ENCODE results near the gene DAPK3. TPM values are rescaled to one million over a fixed set of nuclear protein-coding genes. Genes with fewer than 3 reads are reported as not detected.
"Not testable (repeated sequence)": the region's sequence is repeated elsewhere in the genome, so short reads cannot be mapped to it uniquely, and the experiment has no call there.

The DAPK3 gene
- polyA plus RNA-seq, 1 donor from 2014 or later, result 34.7 TPM

DNA sequence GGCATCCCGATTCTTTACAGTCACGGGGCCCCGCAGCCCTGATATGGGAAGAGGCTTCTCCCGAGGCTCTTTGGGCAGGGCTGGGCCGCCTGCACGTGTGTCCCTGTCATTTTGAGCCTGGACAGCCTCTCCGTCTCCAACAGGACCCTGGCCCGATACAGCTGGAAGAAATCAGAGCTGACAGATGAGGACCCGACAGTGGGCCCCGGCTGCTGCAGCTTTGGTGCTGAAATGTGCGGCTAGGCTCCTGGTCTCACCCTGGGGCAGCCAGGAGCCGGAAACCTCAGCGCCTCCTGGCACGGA, 39.9 kb upstream of the DAPK3 start:
- no peaks in the 10 kb centered on the region for H3K9me3 Mint-ChIP-seq
- H3K4me1 Mint-ChIP-seq, result peaks cover 5 to 18% (median 15%) of the 10 kb centered on the region in 3 donors
- no peaks in the 10 kb centered on the region for H3K27me3 Mint-ChIP-seq
- no peak overlapping the region for H3K4me3 Mint-ChIP-seq
- no peaks in the 10 kb centered on the region for H3K36me3 Mint-ChIP-seq
- peak overlapping the region in 1 of 3 donors; percentile 78 for H3K27ac Mint-ChIP-seq

DNA sequence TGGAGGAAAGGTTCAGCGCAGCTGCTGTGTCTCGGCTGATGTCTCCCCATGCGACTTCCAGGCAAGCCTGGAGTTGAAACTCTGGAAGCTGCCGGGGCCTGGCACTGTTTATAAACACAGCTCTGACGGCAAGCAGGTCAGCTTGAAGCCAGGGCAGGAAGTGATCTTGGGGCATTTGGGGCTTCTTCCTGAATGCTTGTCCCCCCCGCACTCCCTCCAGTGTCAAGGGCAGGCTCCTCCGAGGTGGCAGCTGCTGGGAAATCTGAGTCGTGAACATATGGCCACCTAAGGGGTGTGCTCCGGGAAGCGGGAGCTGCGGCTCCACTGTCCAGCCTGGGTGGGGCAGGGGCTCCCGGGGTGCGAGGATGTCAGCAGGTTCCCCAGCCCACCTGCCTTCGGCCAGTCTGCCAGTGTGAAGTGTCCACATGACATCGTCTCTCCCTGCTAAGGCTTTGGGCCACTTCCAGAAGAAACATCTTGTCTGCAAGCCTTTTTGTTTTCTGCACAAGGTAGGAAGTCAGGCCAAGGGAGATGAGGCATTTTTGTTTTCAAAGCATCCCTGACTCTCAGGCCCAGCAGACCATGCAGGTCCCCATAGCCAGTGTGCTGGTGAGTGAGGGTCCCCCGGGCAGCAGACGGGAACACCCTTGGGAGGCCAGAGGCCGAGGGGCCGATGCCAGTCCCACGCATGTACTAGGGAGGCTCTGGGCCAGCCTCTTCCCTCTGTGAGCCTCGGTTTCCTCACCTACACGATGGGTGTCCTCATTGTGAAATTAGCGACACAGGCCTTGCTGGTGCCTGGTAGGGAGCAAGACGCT, 39.3 kb upstream of the DAPK3 start:
- Mint-ChIP-seq H3K4me1 (peaks cover 5 to 18% (median 15%) of the 10 kb centered on the region in 3 donors), H3K9me3 (no peaks in the 10 kb centered on the region), H3K27ac (peak overlapping the region in 2 of 3 donors; percentile 80 to 81), H3K27me3 (no peaks in the 10 kb centered on the region), H3K36me3 (no peaks in the 10 kb centered on the region), H3K4me3 (peak overlapping the region in 3 of 4 donors; percentile 44 to 84 (median 65))

- Mint-ChIP-seq H3K36me3 (no peaks in the 10 kb centered on the region), H3K4me1 (peaks cover 5 to 16% (median 15%) of the 10 kb centered on the region in 3 donors), H3K27ac (peak overlapping the region in 2 of 3 donors; percentile 76 to 81), H3K9me3 (no peaks in the 10 kb centered on the region), H3K27me3 (no peaks in the 10 kb centered on the region), H3K4me3 (peak overlapping the region; percentile 83 to 92 (median 88))
Observed at GRCh38 chr19:4007836-4008539, 37.1 kb upstream of the DAPK3 start.

DNA sequence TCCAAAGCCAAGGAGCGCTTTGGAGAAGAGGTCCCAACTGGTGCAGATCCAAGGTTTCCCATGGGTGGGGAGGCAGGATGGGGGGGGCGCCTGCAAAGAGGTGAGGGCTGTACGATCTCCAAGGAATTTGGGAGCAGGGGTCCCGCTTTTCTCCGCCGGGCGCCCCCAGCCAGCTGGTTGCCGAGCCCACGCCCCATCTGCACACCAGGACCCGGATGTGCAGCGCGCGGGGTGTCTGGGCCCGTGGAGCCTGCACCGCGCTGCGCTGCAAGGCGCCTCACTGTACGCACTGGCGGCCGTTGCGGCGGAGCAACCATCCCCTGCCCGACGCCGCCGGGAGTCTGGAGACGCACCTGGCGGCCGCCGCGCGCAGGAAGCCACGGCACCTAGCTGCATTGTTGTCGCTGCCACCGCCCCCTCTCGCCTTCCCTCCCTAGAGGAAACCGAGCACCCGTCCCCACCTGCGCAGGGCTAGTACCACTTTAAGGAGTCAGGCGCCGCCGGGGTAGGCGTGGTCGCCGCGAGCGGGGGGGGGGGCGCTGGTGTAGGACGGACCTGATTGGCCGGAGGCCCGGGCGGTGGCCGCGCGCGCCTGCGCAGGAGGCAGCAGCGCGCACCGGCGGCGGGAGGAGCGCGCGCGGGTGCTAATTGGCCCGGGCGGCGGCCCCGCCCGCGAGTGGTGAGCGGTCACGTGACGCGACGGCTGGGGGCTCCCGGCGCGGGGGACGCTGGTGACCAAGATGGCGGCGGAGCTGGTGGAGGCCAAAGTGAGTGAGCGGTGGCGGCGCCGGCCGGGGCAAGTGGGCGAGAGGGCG, 36.3 kb upstream of the DAPK3 start, which contains the start of gene PIAS4:
Gene PIAS4 (plus strand): TSS at position 716 of the 815 bp plus-strand sequence. CDS start 25 bp downstream, at position 741.
- Mint-ChIP-seq H3K9me3 (no peaks in the 10 kb centered on the region), H3K4me3 (peak within 1 kb of the TSS; percentile 83 to 92 (median 88)), H3K36me3 (no peaks in the 10 kb centered on the region), H3K4me1 (peaks cover 5 to 15% (median 14%) of the 10 kb centered on the region in 3 donors), H3K27me3 (no peaks in the 10 kb centered on the region), H3K27ac (peak within 1 kb of the TSS; percentile 81 to 86 (median 83))

GRCh38 chr19:4005436-4005835, 34.5 kb upstream of the DAPK3 start:
- H3K27me3 Mint-ChIP-seq, H3K36me3 Mint-ChIP-seq, H3K9me3 Mint-ChIP-seq: not testable (repeated sequence)
- Mint-ChIP-seq H3K27ac (peak overlapping the region in 1 of 3 donors; percentile 83), H3K4me1 (peaks cover 5 to 12% (median 9%) of the 10 kb centered on the region in 3 donors), H3K4me3 (peak overlapping the region in 3 of 4 donors; percentile 12 to 84 (median 17))

DNA sequence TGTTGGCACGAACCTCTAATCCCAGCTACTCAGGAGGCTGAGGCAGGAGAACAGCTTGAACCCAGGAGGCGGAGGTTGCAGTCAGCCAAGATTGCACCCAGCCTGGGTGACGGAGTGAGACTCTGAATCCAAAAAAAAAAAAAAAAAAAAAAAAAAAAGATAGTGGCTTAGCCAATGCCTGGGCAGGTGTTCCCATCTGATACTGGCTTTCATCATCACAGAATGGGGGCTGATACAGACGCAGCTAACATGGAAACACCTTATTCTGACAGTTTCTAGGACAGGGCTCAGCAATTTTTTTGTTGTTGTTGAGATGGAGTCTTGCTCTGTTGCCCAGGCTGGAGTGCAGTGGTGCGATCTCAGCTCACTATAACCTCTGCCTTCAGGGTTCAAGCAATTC, 29.9 kb upstream of the DAPK3 start:
- H3K9me3 Mint-ChIP-seq, H3K27me3 Mint-ChIP-seq, H3K4me3 Mint-ChIP-seq, H3K4me1 Mint-ChIP-seq, H3K27ac Mint-ChIP-seq, H3K36me3 Mint-ChIP-seq: not testable (repeated sequence)

DNA sequence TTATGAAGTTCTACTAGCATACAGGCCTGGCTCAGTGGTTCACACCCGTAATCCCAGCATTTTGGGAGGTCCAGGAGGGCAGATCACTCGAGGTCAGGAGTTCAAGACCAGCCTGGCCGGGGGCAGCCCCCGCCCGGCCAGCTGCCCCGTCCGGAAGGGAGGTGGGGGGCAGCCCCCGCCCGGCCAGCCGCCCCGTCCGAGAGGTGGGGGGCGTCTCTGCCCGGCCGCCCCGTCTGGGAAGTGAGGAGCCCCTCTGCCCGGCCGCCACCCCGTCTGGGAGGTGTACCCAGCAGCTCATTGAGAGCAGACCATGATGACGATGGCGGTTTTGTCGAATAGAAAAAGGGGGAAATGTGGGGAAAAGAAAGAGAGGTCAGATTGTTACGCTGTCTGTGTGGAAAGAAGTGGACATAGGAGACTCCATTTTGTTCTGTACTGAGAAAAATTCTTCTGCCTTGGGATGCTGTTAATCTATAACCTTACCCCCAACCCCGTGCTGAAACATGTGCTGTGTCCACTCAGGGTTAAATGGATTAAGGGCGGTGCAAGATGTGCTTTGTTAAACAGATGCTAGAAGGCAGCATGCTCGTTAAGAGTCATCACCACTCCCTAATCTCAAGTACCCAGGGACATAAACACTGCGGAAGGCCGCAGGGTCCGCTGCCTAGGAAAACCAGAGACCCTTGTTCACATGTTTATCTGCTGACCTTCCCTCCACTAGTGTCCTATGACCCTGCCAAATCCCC, 27.9 kb upstream of the DAPK3 start:
- not testable (repeated sequence) for H3K27ac Mint-ChIP-seq, H3K9me3 Mint-ChIP-seq, H3K27me3 Mint-ChIP-seq, H3K4me1 Mint-ChIP-seq, H3K4me3 Mint-ChIP-seq, H3K36me3 Mint-ChIP-seq

- peaks cover 0 to 2% (median 0%) of the 10 kb centered on the region in 3 donors for H3K9me3 Mint-ChIP-seq
- no peaks in the 10 kb centered on the region for H3K27me3 Mint-ChIP-seq
- H3K27ac Mint-ChIP-seq, result no peak overlapping the region
- no peaks in the 10 kb centered on the region for H3K36me3 Mint-ChIP-seq
- peaks cover 5 to 6% (median 5%) of the 10 kb centered on the region in 3 donors for H3K4me1 Mint-ChIP-seq
- no peak overlapping the region for H3K4me3 Mint-ChIP-seq
Observed at GRCh38 chr19:3995607-3996006, 24.7 kb upstream of the DAPK3 start.

GRCh38 chr19:3990815-3991117, 19.9 kb upstream of the DAPK3 start:
- Mint-ChIP-seq H3K36me3 (no peaks in the 10 kb centered on the region), H3K9me3 (peaks cover 0 to 2% (median 0%) of the 10 kb centered on the region in 3 donors), H3K27ac (no peak overlapping the region), H3K4me1 (peaks cover 14 to 22% (median 20%) of the 10 kb centered on the region in 3 donors), H3K4me3 (peak overlapping the region in 2 of 4 donors; percentile 46 to 73), H3K27me3 (no peaks in the 10 kb centered on the region)

- Mint-ChIP-seq H3K9me3 (peaks cover 0 to 2% (median 0%) of the 10 kb centered on the region in 3 donors), H3K27me3 (no peaks in the 10 kb centered on the region), H3K4me1 (peaks cover 21 to 31% (median 30%) of the 10 kb centered on the region in 3 donors), H3K4me3 (peak overlapping the region; percentile 92 to 99 (median 95)), H3K27ac (peak overlapping the region; percentile 39 to 97 (median 93)), H3K36me3 (peaks cover 7% of the 10 kb centered on the region)
Observed at GRCh38 chr19:3987619-3988371, 16.9 kb upstream of the DAPK3 start.

GRCh38 chr19:3986260-3987041, 15.6 kb upstream of the DAPK3 start:
- Mint-ChIP-seq H3K4me3 (peak overlapping the region; percentile 92 to 100 (median 98)), H3K27ac (peak overlapping the region; percentile 93 to 99 (median 95)), H3K27me3 (no peaks in the 10 kb centered on the region), H3K4me1 (peaks cover 22 to 32% (median 30%) of the 10 kb centered on the region in 3 donors), H3K9me3 (peaks cover 0 to 2% (median 0%) of the 10 kb centered on the region in 3 donors), H3K36me3 (peaks cover 7% of the 10 kb centered on the region)

DNA sequence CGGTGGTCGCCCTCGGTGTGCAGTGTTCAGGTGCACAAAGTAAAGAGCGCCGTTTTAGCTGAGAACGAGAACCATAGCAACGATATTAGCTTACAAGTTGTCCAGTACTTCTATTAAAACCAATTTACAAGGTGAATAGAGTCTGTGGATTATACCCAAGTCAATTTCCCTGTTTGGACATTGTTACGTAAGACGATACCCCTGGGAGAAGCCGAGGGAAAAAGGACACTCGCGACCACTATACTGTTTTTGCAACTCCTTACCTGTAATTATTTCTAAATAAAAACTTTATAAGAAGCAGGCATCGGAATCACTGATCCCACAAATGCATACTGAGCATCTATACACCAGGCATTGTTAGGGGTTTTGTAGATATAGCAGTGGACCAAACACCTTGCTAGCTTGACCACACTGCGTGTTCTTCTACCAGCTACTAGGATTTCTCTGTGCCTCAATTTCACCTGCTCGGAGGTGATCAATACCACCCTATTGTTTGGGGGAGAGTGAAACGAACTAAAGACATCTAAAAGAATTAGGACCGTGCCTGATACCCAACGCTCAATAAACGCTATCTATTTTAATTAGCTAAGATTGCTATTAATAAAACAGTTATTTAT, 14.9 kb upstream of the DAPK3 start:
- Mint-ChIP-seq H3K4me1 (peaks cover 22 to 34% (median 30%) of the 10 kb centered on the region in 3 donors), H3K27me3 (no peaks in the 10 kb centered on the region), H3K36me3 (peaks cover 7% of the 10 kb centered on the region)

More for the DNA sequence above, 14.9 kb upstream of the DAPK3 start:
- H3K4me3 Mint-ChIP-seq, result peak overlapping the region; percentile 92 to 100 (median 98)
- H3K27ac Mint-ChIP-seq, result peak overlapping the region; percentile 93 to 99 (median 95)
- peaks cover 0 to 1% (median 0%) of the 10 kb centered on the region in 3 donors for H3K9me3 Mint-ChIP-seq
